ENCODE data around the gene ARL16.

DNA sequence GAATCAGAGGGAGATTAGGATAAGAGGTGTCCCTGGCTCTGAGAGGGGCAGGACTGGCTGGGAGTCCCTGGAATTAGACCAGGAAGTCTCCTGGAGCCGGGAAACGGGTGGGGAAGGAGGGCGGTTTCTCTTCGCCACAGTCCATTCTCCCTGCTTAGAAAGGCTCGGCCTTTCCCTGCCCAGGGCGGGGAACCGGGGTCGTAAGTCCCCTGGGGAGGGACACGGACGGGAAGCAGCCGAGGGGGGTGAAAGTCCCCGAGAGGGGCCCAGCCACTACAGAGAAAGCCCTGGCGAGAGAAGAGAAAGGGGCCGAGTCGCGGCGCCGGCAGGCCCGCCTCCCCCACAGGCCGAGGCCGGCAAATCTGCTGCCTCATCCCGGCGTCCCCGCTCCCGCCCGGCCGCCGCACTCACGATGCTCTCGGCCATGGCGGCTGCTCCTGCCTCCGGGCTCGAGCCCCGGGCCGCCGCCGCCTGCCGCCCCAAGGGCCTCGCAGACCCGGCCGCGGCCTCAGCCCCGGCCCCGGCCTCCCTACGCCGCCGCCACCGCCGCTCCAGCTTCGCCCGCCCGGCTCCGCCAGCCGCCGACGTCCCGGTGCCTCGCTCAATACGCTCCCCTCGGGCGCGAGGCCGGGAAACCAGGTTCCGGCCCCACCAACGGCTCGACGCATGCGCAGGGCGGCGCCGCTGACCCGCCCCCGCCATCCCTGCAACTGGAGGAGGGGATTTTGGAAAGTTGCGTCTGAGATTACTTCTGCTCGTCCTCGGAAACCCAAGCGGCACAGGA lies 46.9 kb downstream of the ARL16 start, which contains the start of the genes NPLOC4 and TSPAN10:
- no peak for TF ChIP-seq CTCF (IDR thresholded peaks at IDR 0.05)
- TF ChIP-seq, protein P1, sequence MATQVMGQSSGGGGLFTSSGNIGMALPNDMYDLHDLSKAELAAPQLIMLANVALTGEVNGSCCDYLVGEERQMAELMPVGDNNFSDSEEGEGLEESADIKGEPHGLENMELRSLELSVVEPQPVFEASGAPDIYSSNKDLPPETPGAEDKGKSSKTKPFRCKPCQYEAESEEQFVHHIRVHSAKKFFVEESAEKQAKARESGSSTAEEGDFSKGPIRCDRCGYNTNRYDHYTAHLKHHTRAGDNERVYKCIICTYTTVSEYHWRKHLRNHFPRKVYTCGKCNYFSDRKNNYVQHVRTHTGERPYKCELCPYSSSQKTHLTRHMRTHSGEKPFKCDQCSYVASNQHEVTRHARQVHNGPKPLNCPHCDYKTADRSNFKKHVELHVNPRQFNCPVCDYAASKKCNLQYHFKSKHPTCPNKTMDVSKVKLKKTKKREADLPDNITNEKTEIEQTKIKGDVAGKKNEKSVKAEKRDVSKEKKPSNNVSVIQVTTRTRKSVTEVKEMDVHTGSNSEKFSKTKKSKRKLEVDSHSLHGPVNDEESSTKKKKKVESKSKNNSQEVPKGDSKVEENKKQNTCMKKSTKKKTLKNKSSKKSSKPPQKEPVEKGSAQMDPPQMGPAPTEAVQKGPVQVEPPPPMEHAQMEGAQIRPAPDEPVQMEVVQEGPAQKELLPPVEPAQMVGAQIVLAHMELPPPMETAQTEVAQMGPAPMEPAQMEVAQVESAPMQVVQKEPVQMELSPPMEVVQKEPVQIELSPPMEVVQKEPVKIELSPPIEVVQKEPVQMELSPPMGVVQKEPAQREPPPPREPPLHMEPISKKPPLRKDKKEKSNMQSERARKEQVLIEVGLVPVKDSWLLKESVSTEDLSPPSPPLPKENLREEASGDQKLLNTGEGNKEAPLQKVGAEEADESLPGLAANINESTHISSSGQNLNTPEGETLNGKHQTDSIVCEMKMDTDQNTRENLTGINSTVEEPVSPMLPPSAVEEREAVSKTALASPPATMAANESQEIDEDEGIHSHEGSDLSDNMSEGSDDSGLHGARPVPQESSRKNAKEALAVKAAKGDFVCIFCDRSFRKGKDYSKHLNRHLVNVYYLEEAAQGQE (IDR thresholded peaks at IDR 0.05; ENCODE audit: insufficient read depth in 1 of 2, low read depth in 2 of 2, low read length in 1 of 2): 0 out of 4 replicates have a peak, but pooled peaks of 1 of the 2 experiments have one; percentile 18
